ENCODE measurements around the gene FOXL3.

FOXL3 gene

GRCh38 chr7:303425-303824, 13.5 kb downstream of the FOXL3 start:
- Histone ChIP-seq H3F3A (ENCODE audit: insufficient read depth) (no peaks in the 10 kb centered on the region), H2AFZ (ENCODE audit: low read depth, low read length, severe bottlenecking) (no peak overlapping the region), H3K27ac (ENCODE audit: low read depth, low read length) (no peak overlapping the region), H3K27me3 (ENCODE audit: low read length) (no peaks in the 10 kb centered on the region), H3K4me2 (ENCODE audit: low read depth, low read length, poor library complexity, severe bottlenecking) (no peak overlapping the region), H3K9me2 (replicated peaks; ENCODE audit: insufficient read depth, low read length) (no peaks in the 10 kb centered on the region), H3K36me3 (ENCODE audit: low read length) (no peaks in the 10 kb centered on the region), H4K20me1 (ENCODE audit: low read depth, low read length) (no peaks in the 10 kb centered on the region), H3K4me3 (ENCODE audit: insufficient read depth, low read length, poor library complexity, severe bottlenecking) (no peak overlapping the region), H3K9ac (ENCODE audit: low read length) (no peak overlapping the region), H3K79me2 (ENCODE audit: insufficient read depth, low read length) (no peaks in the 10 kb centered on the region), H3K9me3 (ENCODE audit: insufficient read depth, low read length) (no peaks in the 10 kb centered on the region)
- TF ChIP-seq CTCF (IDR thresholded peaks at IDR 0.05; ENCODE audit: insufficient read depth, low read length, poor library complexity, severe bottlenecking): no peak
- no peak for TF ChIP-seq EZH2phosphoT487 (conservative IDR thresholded peaks at IDR 0.05; ENCODE audit: low read length)

GRCh38 chr7:303884-304573, 14.1 kb downstream of the FOXL3 start:
- H2AFZ ChIP-seq (ENCODE audit: low read depth, low read length, severe bottlenecking): no peak overlapping the region
- H3K9me3 ChIP-seq (ENCODE audit: insufficient read depth, low read length): no peaks in the 10 kb centered on the region
- no peaks in the 10 kb centered on the region for H3K36me3 ChIP-seq (ENCODE audit: low read length)
- no peak overlapping the region for H3K9ac ChIP-seq (ENCODE audit: low read length)
- no peaks in the 10 kb centered on the region for H4K20me1 ChIP-seq (ENCODE audit: low read depth, low read length)
- no peak overlapping the region for H3K4me2 ChIP-seq (ENCODE audit: low read depth, low read length, poor library complexity, severe bottlenecking)
- no peaks in the 10 kb centered on the region for H3K9me2 ChIP-seq (replicated peaks; ENCODE audit: insufficient read depth, low read length)
- no peak overlapping the region for H3K27ac ChIP-seq (ENCODE audit: low read depth, low read length)
- TF ChIP-seq CTCF (IDR thresholded peaks at IDR 0.05; ENCODE audit: insufficient read depth, low read length, poor library complexity, severe bottlenecking) (no peak), EZH2phosphoT487 (conservative IDR thresholded peaks at IDR 0.05; ENCODE audit: low read length) (no peak)
- no peaks in the 10 kb centered on the region for H3K27me3 ChIP-seq (ENCODE audit: low read length)
- H3K79me2 ChIP-seq (ENCODE audit: insufficient read depth, low read length): no peaks in the 10 kb centered on the region
- no peaks in the 10 kb centered on the region for H3F3A ChIP-seq (ENCODE audit: insufficient read depth)
- H3K4me3 ChIP-seq (ENCODE audit: insufficient read depth, low read length, poor library complexity, severe bottlenecking): no peak overlapping the region

- Histone ChIP-seq H2AFZ (ENCODE audit: low read depth, low read length, severe bottlenecking) (no peak overlapping the region), H3K4me3 (ENCODE audit: insufficient read depth, low read length, poor library complexity, severe bottlenecking) (no peak overlapping the region), H3K27ac (ENCODE audit: low read depth, low read length) (no peak overlapping the region), H3K79me2 (ENCODE audit: insufficient read depth, low read length) (no peaks in the 10 kb centered on the region), H4K20me1 (ENCODE audit: low read depth, low read length) (no peaks in the 10 kb centered on the region), H3K9ac (ENCODE audit: low read length) (no peak overlapping the region), H3K27me3 (ENCODE audit: low read length) (no peaks in the 10 kb centered on the region), H3K9me2 (replicated peaks; ENCODE audit: insufficient read depth, low read length) (no peaks in the 10 kb centered on the region), H3K4me2 (ENCODE audit: low read depth, low read length, poor library complexity, severe bottlenecking) (no peak overlapping the region), H3K9me3 (ENCODE audit: insufficient read depth, low read length) (no peaks in the 10 kb centered on the region), H3K36me3 (ENCODE audit: low read length) (no peaks in the 10 kb centered on the region), H3F3A (ENCODE audit: insufficient read depth) (no peaks in the 10 kb centered on the region)
- TF ChIP-seq CTCF (IDR thresholded peaks at IDR 0.05; ENCODE audit: insufficient read depth, low read length, poor library complexity, severe bottlenecking) (no peak), EZH2phosphoT487 (conservative IDR thresholded peaks at IDR 0.05; ENCODE audit: low read length) (no peak)
These were observed 14.8 kb downstream of the FOXL3 start for GRCh38 chr7:304574-305409.

Data from SU-DHL-6 (cell line).